ENCODE measurements around the gene FAM13A.

DNA sequence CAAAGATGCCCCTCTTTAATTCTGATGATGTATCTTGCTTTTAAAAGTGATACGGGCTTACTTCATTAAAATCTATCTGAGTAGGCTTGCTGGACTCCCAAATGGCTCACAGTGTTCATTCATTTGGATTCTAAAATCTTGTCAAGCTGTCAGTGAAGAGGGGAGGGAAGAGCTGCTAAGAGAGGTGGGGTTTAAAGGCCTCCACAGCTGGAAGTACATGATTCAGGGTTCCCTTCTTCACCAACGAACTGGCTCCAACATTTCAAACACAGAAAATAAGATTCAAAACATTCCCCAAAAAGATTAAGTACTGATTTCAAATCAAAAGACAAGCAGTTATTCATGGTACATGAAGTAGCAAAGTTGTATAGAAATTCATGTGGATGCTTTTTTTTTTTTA, 226.4 kb downstream of the FAM13A start:
- TF ChIP-seq POU2F2 (IDR thresholded peaks at IDR 0.05; ENCODE audit: borderline replicate concordance, low read depth, low read length) = no peak
- no peak for TF ChIP-seq RAD21 (IDR thresholded peaks at IDR 0.05; ENCODE audit: insufficient read depth, low read depth, low read length)
- TF ChIP-seq CHD2 (IDR thresholded peaks at IDR 0.05; ENCODE audit: borderline replicate concordance, low read depth, low read length) = no peak
- no peak for TF ChIP-seq NFYA (IDR thresholded peaks at IDR 0.05; ENCODE audit: borderline replicate concordance, low read depth, low read length)
- no peak for TF ChIP-seq E4F1 (IDR thresholded peaks at IDR 0.05; ENCODE audit: borderline replicate concordance, partially characterized antibody)

Measured in GM12878 (cell line).